Stimulated activated CD8-positive, alpha-beta memory T cell treated with anti-CD3 and anti-CD28 coated beads, Interleukin-7, amount 100 ng/mL, for 4 hours (primary cell): ENCODE results near the gene KCTD5.
A peak's percentile ranks its signal among the peaks of the same experiment; 100 is the strongest.
"Not testable (repeated sequence)": the region's sequence is repeated elsewhere in the genome, so short reads cannot be mapped to it uniquely, and the experiment has no call there.

Experiments used
- DNase-seq, 2 donors: peaks; one replicate each; pipeline ENCODE4 v3.0.0-alpha.2; 2020; ENCODE audit warnings: low read depth in 2 of 2

The KCTD5 gene

DNA sequence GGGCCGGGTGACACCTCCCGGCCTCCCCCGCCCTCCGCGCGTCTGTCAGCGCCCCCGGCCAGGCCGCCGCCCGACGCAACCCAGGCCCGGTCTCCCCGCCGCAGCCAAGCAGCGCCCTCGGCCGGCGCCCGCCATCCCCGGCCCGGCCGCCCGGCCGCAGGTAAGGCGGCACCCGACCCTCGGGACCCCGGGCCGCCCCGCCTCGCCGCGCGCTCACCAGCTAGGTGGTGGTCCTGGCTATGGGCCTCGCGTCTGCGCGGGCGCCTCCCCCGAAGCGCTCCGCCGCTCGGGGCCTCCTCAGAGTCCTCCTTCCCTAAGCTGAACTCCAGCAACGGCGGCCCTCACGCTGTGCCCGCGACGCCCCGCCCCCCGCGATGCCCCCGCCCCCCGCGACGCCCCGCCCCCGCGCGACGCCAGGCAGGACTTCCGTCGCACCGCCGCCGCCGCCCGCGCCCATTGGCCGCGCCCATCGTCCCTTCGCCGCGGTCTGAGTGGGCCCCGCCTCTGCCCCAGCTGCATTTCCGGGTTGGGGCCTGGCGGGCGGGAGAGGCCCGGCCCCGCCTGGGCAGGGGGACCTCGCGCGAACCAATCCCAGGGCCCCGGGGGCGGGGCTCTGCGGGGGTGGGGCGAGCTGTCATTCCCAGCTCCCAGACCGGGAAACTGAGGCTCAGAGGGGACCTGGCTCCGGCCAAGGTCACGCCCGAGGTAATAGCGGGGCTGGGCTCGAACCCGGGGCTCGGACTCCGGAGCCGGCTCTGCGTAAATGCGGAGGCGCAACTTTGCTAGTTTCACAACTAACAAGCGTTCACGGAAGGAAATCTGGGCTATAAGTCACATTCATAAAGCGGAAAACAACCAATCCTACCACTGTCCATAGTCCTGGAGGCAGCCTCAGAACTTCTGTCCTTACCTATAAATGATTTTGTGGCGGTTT, 9.0 kb upstream of the KCTD5 start:
- peak; percentile 89 to 93 for DNase-seq

DNA sequence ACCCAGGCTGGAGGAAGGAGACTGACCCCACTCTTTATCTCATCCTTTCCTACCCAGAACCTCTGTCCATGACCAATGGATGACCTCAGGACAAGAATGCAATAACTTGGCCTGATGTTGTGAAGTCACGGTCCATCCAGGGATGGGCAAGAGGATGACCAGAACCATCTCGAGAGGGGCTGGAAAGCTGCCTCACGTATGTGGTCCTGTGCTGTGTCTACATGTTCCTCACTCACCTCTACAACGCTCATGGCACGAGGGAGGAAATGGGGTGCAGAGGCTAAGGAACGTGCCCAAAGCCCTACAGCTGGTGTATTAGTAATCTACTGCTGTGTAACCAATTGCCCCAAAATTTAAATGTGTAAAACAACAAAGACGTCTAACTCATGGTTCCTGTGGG, 7.3 kb upstream of the KCTD5 start:
- no peak for DNase-seq

DNA sequence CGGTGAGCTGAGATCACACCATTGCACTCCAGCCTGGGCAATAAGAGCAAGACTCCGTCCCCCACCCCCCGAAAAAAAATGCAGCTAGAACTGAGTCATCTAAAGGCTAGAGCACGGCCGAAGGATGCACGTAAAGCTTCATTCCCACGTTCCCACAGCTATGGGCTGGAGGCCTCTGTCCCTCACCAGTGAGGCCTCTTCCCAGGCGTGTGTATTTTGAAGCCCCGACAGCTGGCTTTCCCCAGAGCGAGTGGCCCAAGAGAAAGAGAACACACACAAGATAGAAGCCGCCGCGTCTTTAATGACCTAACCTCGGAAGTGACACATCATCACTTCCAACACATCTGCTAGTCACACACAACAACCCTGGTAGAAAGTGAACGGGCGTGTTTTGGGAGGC, 6.6 kb upstream of the KCTD5 start:
- DNase-seq = no peak

DNA sequence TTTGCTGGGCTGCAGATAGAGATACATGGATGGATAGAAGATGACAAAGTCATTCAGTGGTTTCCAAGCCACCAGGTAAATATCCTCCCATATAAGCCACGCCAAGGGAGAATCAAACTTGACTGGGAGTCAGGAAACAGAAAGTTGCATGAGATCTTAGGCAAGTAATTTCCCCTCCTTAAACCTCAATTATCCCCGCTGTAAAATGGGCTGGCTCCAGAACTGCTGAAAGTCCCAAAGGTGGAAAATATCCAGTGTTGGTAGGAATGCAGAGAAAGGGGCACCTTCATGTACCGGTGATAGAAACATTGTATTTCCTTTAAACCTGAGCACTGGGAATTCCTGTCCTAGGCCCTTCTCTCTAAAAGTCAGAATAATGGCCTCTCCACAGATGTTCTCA, 5.4 kb upstream of the KCTD5 start:
- DNase-seq = not testable (repeated sequence)

DNA sequence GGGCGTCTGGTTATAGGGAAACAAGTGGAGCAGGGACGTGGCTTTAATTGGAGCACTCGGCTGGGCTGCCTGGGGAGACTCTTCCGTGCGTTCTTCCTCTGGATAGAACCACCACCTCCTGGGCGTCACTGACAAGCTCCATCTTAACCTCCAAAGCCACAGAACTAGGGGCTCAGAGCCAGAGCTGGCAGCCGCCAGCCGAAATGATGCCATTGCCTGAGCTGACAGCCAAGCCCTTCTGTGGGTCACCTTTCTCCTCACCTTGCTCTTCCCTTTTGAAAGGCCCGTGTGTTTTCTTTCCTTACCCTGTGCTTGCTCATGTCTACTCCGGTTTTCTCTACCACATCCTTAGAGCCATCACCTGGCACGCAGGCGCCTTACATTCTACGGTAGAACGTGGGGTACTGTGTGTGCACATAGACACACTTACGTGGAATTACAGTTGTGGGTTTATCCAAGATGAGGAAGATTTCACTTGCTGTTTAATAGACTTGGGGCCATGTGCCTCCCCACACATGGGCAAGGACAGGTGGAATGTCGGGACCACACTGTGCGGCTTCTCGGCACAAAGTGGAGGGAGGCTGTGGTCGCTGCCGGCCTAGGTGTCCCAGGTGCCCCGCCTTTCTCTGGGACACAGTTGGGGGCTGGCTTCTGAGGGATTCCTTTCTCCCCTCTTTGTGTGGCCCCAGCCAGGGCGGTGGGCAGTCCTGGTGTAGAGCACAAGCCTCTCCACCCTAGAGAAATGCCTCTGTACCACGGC, 3.9 kb upstream of the KCTD5 start:
- not testable (repeated sequence) for DNase-seq

DNA sequence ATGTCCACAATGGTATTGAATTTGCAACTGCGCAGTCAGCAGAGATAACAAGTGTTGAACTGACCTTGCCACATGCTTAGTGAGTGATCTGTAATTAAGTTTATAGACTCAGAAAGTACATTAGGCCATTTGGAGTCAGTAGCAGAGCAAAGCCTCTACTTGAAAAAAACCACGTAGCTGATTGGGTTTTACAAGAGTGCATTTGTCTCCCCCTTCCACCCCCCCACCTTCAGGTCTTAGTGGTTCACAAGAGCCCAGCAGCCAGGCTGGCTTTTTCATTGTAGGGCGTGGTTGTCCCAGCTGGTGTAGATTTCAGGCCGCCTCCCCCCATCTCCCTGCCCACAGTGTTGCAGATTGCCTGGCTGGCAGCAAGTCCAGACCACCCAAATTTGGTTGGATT, 2.4 kb upstream of the KCTD5 start:
- DNase-seq = not testable (repeated sequence)

DNA sequence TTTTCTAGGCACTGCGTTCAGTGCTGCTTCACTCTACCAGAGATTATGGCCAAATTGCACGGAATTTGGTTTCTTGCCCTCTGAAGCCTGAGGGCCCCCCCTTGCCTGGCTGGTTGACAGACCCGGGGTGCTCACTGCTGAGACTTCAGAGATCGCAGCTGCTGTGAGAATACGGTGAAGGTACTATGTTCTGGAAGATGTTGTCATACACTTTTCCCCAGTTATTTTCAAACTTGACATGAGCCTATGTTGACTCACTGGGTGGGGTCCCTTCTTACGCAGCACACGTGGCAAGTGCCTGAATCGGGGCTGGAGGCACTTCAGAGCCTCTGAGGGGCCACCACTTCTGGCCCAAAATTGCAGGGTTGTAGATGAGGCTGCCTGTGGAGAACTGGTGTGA, 2.0 kb upstream of the KCTD5 start:
- not testable (repeated sequence) for DNase-seq

DNA sequence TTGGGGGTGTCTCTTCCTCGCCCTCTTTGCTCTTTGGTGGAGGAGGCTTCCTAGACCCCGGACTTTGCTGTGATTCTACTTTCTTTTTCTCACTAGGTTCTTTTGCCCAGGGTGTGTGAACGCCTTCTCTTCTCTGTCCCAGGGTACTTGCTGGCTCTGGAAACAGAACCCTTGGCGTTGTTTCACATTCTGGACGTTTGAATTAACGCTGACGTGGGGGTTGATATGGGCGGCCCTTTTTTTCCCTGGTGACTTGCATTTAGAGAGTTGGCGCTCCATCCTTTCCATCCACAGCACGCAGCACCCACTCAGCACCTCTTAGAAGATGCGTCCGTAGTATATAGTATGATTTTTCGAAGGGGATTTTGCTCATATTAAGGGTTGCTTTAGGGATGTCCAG, 718 bp downstream of the KCTD5 start:
- not testable (repeated sequence) for DNase-seq

DNA sequence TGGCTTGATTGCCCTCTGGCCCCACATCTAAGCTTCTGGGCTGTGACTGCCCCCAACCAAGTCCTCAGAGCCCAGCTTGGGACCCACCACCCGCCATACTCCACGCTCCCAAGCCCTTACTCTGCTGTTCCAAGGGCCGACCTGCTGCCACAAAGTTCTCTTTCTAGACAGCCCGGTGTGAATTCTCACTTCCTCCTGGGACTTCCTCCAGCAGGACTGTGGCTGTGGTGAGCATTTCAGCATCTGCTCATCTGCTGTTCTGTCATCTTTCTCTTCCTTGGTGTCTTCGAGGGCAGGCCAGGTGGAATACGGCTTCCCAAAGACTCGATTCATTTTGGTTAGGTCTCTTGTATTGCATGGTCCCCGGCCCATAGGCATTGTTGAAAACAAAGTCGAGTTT, 3.8 kb downstream of the KCTD5 start:
- DNase-seq = not testable (repeated sequence)

DNA sequence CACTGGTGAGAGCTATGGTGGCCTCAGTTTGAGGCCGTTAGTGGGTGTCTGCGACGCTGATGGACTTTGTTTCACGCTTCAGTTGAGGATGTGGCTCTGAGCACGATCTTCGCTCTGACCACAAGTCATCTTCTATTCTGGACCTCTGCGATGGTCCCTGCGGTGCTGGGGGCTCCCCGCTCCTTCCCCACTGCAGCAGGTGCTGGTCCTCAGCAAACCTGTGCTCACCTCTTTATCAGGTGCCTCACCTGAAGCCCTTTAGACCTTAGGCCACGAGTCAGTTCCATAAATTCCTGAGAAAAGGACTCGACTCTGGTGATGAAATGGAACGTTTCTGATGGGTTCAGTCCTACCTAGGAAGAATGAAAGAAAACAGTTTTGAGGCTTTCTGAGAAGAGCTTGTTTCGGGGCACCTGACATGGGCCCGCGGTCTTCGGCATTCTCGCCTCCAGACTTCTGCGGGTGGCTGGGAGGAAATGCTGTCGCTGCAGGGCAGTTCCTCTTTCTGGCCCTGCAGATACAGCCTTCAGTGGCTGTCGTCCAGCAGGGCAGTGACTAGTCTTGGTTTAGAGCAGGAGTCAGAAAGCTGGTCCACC, 4.7 kb downstream of the KCTD5 start:
- peak in 1 of 2 donors; percentile 35 for DNase-seq

DNA sequence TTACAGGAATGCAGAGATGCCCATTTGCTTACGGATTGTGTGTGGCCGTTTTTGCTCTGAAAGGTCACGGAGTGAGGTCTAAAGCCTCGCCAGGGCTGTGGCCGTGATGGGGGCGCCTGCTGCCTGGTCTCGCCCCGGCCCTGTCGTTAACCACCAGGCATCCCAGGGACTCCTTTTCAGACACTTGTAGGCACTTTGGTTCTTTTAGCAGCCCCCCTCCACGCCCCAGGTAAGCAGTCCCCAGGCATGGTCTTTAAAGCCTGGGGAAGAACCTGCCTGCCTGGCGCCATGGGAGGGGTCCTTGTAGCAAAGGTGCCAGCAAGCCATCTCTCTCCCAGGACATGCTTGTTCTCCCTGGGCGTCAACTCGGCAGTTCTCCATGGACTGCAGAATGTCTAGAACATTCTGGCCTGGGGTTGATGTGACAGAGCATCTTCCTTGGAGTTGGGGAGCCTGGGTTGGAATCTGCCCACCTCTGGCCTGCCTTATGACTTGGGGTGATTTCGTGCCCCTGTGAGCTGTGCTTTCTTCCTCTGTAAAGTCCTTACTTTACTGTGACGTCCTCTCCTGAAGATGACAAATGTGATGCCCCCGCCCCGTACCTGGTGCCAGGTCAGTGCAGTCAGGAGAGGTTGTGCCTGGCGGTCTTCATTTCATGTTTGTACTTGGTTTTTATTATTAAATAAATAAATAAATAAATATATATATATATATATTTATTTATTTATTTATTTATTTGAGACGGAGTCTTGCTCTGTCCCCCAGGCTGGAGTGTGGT, 5.4 kb downstream of the KCTD5 start:
- DNase-seq = no peak

DNA sequence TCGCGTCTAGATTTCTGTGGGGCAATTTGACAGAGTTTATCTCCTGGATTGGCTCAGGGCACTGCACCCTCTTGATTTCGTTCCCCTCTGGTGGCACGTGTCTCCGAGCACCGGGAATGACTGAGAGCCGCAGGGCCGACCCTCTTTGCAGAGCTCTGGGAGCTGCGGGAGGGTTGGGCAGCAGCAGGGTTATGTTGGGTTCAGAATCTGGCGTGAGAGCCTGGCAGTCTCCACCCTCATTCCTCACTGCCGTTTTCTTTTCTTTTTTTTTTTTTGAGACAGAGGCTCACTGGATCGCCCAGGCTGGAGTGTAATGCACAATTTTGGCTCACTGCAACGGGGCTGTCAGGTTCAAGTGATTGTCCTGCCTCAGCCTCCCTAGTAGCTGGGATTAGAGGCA, 7.1 kb downstream of the KCTD5 start:
- not testable (repeated sequence) for DNase-seq

DNA sequence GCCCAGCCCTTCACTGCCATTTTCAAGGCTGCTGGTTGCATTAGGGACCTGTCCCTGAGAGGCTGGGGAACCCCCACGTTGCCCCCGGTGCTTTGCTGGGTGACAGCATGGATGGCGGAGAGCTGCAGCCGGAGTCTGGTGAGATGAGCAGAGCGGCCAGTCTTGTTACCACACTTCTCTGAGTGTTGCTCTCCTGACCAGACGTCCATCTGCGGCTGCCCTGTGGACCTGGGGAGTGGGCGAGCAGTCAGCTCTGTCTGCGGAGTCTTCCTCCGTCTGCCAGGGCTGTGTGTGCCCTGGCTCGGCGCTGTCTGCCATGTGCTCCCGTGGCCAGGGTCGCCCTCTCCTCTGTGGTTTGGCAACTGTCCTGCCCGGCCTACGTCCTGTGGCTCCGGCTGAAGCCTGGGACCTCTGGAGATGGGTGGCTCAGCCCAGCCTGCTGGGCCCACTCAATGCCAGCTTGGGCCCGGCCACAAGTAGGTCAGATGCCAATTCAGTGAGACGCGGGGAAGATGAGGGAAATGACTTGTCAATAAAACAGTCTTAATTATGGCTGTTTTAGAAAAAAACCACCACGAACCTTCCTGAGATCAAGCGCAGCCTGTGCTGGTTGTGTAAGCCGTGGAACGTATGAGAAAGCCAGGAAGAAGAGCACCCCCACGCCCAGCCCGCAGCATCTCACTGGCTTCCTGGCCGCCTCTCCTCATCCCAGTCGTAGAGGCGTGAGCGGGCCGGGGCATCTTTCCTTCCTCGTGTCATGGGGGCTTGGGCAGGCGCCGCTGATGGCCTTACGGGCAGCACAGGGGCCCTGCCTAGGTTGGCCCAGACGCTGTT, 7.9 kb downstream of the KCTD5 start:
- no peak for DNase-seq

DNA sequence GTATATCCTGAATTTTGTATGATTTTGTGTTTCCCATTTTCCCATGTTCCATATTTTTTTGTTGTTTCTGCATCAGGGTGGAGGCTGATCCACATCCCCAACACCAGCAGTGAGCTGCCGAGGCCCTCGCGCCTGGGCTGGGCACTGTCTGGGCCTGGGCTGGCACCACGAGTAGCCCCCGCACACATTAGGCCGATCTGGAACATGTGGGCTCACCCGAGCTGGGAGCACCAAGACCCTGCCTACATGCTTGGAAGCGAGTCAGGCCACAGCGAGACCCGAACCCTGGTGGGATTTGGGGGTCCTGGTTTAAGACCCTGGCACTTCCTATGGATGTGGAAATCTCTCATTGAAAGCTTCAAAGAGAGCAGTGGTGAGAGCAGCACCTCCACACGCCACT, 8.5 kb downstream of the KCTD5 start:
- no peak for DNase-seq

DNA sequence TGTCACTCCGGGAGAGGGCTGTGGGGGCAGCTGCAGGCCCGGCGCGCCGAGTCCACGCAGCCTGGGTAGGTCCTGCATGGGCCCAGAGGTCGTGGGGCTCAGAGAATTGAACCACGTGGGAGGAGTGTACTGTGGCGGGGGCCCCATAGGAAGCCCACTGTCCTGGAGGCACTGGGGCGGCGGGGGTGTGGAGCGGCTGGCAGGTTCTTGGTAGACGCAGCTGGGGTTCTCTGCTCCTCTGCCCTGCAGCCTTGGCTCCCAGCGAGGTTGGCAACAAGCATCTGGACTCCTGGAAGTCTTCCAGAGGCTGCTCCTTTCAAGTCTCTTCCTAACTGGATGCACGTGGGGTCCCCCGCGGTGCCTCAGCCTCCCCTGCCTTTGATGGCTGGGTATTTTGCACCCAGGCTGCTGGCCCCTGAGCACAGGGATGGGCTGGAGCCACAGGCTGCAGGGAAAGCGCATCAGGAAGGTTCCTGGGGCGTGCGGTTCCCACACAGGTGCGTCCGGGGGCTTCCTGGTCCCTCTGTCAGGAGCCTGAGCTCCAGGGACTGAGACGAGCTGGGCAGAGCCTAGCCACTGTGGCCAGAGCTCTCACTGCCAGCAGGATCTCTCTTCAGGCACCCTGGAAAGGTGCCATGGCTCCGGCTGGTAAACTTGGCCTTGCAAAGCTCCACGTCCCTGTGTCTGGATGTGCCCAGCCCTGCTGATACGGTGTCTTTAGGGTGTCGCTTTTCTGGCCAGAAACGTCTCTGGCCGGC, 9.3 kb downstream of the KCTD5 start:
- no peak for DNase-seq

DNA sequence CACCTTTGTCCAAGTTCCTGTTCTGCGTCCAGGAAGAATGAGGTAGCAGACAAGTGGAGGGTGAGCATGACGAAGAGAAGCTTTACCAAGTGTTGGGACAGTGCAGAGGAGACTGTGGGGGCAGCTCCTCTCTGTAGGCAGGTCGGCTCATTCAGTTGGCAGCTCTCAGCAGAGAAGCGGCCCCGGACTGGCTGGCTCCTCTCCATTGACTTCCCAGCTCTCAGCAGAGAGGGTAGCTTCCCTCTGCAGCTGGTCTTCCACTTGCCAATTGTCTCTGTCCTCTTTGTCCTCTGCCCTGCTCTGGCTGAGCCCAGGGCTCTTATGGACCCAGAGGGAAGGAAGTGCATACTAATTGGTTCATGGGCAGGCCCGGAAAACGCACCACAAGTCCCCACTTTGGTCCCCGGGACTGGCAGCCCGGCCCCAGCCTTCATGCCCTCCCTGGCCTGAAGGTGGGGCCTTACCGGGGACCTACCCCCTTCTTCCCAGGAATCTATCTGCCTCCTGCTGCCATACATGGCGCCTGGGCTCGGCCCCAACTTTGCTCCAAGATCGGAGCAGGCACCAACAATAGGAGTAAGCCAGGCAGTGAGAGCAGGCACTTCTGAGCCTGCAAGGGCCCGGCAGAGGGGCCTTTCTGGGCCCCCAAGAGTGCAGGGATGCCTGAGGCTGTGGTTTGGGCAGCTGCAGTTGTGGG, 10.1 kb downstream of the KCTD5 start:
- DNase-seq = no peak

DNA sequence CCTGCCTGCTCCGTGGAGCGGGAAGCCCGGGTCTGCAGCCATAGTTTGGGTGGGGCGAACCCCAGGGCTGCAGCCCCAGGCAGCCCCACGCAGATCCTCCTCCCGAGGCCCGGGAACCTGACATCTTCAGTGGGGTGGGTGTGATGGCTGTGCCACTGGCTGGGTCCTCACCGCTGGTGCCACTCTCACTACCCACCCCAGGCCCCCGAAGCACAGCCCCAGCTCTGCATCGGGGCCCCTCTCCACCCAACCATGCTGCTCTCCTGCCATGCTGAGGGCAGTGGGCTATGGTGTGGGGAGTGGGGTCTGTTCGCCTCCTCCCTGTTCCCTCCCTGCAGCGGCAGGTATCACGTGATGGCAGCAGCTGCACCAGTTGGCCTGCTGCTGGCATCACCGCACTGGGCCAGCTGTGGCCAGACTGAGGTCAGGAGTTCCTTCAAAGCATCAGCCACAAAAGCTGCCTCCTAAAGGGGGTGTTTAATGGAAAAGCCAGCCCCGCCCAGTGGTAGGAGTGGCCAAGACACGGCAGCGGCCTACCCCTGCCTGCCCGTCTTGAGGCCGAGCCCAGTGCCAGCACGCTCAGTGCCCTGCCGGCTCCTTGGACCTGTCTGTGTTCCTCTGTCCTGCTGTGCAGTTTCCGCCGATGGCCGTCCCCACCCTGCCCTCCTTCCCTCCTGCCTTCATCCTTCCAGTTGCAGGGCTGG, 10.8 kb downstream of the KCTD5 start:
- no peak for DNase-seq

DNA sequence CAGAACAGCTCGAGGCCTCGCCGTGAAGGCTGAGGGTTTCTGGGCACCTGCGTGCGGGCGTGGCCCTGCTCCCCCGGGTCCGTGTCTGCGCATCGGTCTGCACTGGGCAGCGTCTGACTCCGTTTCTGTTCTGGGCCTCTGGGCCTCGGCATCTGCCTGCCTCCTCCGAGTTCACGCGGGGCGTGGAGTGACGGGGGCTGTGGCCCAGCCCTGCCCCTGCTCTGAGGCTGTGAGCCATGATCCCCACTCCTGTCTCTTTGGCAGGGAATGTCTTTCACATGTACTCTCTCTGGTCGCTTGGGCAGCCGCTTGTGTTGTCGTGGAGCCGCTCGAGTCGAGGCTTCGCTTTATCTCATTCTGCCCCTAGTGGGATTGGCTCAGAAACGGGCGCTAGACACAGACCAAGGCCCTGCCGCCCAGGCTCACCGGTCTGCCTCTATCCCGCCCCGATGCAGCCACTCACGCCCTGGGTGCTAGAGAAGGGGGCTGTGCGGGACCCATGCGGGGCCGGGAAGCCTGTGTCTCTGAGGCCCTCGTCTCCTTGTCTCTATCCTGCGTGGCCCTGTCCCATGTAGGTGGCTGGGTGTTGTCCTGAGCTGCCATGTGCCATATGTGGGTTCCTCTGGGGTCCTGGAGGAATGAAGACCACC, 14.4 kb downstream of the KCTD5 start:
- DNase-seq = not testable (repeated sequence)
